Stimulated activated naive B cell treated with anti-CD40 and anti-IgM and Interleukin-4, amounts not matched to agents 10 μg/mL and 1 μg/mL and 100 μg/mL, for 72 hours (primary cell): Measurements from ENCODE around the gene ZNF76.
"Not testable (repeated sequence)": the region's sequence is repeated elsewhere in the genome, so short reads cannot be mapped to it uniquely, and the experiment has no call there.

ENCODE experiments used
- ATAC-seq, 2 donors: fragments of 150-1000 bp; cut with Tn5 transposase; replicated peaks; 2 replicates each; pipeline ENCODE4 v1.10.0; 2021; ENCODE audit warnings: moderate library complexity in 1 of 2
- DNase-seq: peaks from one replicate; pipeline ENCODE4 v3.0.0; 2021
- H3K27ac Mint-ChIP-seq: one replicate; pipeline ENCODE4 v1.8.0; 2022; ENCODE audit warnings: mild to moderate bottlenecking, mixed read lengths
- H3K27me3 Mint-ChIP-seq, 2 donors: one replicate each; pipeline ENCODE4 v1.8.0; 2022; ENCODE audit warnings: mixed read lengths in 2 of 2
- H3K36me3 Mint-ChIP-seq, 2 donors: one replicate each; pipeline ENCODE4 v1.8.0; 2022; ENCODE audit warnings: mixed read lengths in 2 of 2, mild to moderate bottlenecking in 1 of 2
- H3K4me1 Mint-ChIP-seq, 2 donors: one replicate each; pipeline ENCODE4 v1.8.0; 2022; ENCODE audit warnings: mixed read lengths in 2 of 2, mild to moderate bottlenecking in 1 of 2
- H3K4me3 Mint-ChIP-seq, 2 donors: one replicate each; pipeline ENCODE4 v1.8.0; 2022; ENCODE audit warnings: mild to moderate bottlenecking in 2 of 2, mixed read lengths in 2 of 2, moderate library complexity in 1 of 2
- H3K9me3 Mint-ChIP-seq, 2 donors: one replicate each; pipeline ENCODE4 v1.8.0; 2022; ENCODE audit warnings: mixed read lengths in 2 of 2, mild to moderate bottlenecking in 1 of 2

Gene ZNF76

GRCh38 chr6:35310265-35310831 is 50.8 kb downstream of the ZNF76 start:
- Mint-ChIP-seq H3K4me3 (peak overlapping the region in 1 of 2 donors; percentile 5), H3K27ac (peak overlapping the region; percentile 88), H3K4me1 (peaks cover 51 to 75% of the 10 kb centered on the region in 2 donors), H3K27me3 (no peaks in the 10 kb centered on the region), H3K36me3 (peaks cover 33 to 64% of the 10 kb centered on the region in 2 donors), H3K9me3 (no peaks in the 10 kb centered on the region)
- ATAC-seq: peak; percentile 63 to 70
- no peak for DNase-seq

- Mint-ChIP-seq H3K4me1 (peaks cover 51 to 75% of the 10 kb centered on the region in 2 donors), H3K27me3 (no peaks in the 10 kb centered on the region), H3K9me3 (no peaks in the 10 kb centered on the region), H3K4me3 (peak overlapping the region; percentile 46 to 77), H3K36me3 (peaks cover 36 to 69% of the 10 kb centered on the region in 2 donors), H3K27ac (peak overlapping the region; percentile 96)
- peak; percentile 67 to 74 for ATAC-seq
- no peak for DNase-seq
These were observed 52.0 kb downstream of the ZNF76 start for GRCh38 chr6:35311390-35312075.

GRCh38 chr6:35312076-35312800 is 52.7 kb downstream of the ZNF76 start:
- H3K36me3 Mint-ChIP-seq: peaks cover 34 to 69% of the 10 kb centered on the region in 2 donors

GRCh38 chr6:35312807-35313206 is 53.3 kb downstream of the ZNF76 start:
- H3K36me3 Mint-ChIP-seq: peaks cover 38 to 73% of the 10 kb centered on the region in 2 donors

More at GRCh38 chr6:35312076-35312800, 52.7 kb downstream of the ZNF76 start:
- Mint-ChIP-seq H3K27ac (peak overlapping the region; percentile 96), H3K9me3 (no peaks in the 10 kb centered on the region), H3K27me3 (no peaks in the 10 kb centered on the region), H3K4me3 (peak overlapping the region; percentile 46 to 77), H3K4me1 (peaks cover 53 to 68% of the 10 kb centered on the region in 2 donors)
- ATAC-seq: no peak
- no peak for DNase-seq

GRCh38 chr6:35317483-35318195 is 58.1 kb downstream of the ZNF76 start:
- Mint-ChIP-seq H3K27me3 (no peaks in the 10 kb centered on the region), H3K27ac (no peak overlapping the region), H3K9me3 (no peaks in the 10 kb centered on the region), H3K36me3 (peaks cover 50 to 71% of the 10 kb centered on the region in 2 donors), H3K4me1 (peaks cover 15 to 22% of the 10 kb centered on the region in 2 donors), H3K4me3 (no peak overlapping the region)
- ATAC-seq (no peak), DNase-seq (no peak)

More at GRCh38 chr6:35312807-35313206, 53.3 kb downstream of the ZNF76 start:
- Mint-ChIP-seq H3K27ac (peak overlapping the region; percentile 17), H3K27me3 (no peaks in the 10 kb centered on the region), H3K9me3 (no peaks in the 10 kb centered on the region), H3K4me3 (no peak overlapping the region), H3K4me1 (peaks cover 51 to 62% of the 10 kb centered on the region in 2 donors)
- DNase-seq: no peak
- ATAC-seq: no peak

- DNase-seq: no peak
- ATAC-seq: no peak
- Mint-ChIP-seq H3K9me3 (no peaks in the 10 kb centered on the region), H3K4me3 (no peak overlapping the region), H3K4me1 (peaks cover 9 to 15% of the 10 kb centered on the region in 2 donors), H3K27ac (no peak overlapping the region), H3K27me3 (no peaks in the 10 kb centered on the region), H3K36me3 (peaks cover 50 to 66% of the 10 kb centered on the region in 2 donors)
These were observed 58.9 kb downstream of the ZNF76 start for GRCh38 chr6:35318196-35319171.

GRCh38 chr6:35319346-35320030 is 60.0 kb downstream of the ZNF76 start:
- H3K27me3 Mint-ChIP-seq: no peaks in the 10 kb centered on the region
- no peak overlapping the region for H3K4me3 Mint-ChIP-seq
- DNase-seq: no peak
- H3K4me1 Mint-ChIP-seq: peaks cover 6 to 7% of the 10 kb centered on the region in 2 donors
- ATAC-seq: no peak
- H3K36me3 Mint-ChIP-seq: peaks cover 47 to 59% of the 10 kb centered on the region in 2 donors
- no peaks in the 10 kb centered on the region for H3K9me3 Mint-ChIP-seq
- no peak overlapping the region for H3K27ac Mint-ChIP-seq

GRCh38 chr6:35320031-35320410 is 60.5 kb downstream of the ZNF76 start:
- no peak for DNase-seq
- H3K4me1 Mint-ChIP-seq: peaks cover under 1 to 6% of the 10 kb centered on the region in 2 donors
- no peaks in the 10 kb centered on the region for H3K9me3 Mint-ChIP-seq
- H3K36me3 Mint-ChIP-seq: peaks cover 50 to 57% of the 10 kb centered on the region in 2 donors
- no peaks in the 10 kb centered on the region for H3K27me3 Mint-ChIP-seq
- no peak for ATAC-seq
- no peak overlapping the region for H3K4me3 Mint-ChIP-seq
- peak overlapping the region; percentile 67 for H3K27ac Mint-ChIP-seq

- Mint-ChIP-seq H3K27me3 (no peaks in the 10 kb centered on the region), H3K27ac (peak overlapping the region; percentile 47), H3K36me3 (peaks cover 49 to 54% of the 10 kb centered on the region in 2 donors)
These were observed 61.6 kb downstream of the ZNF76 start for GRCh38 chr6:35321091-35321490.

GRCh38 chr6:35327349-35328027 is 68.0 kb downstream of the ZNF76 start:
- H3K4me3 Mint-ChIP-seq: no peak overlapping the region
- H3K36me3 Mint-ChIP-seq: peaks cover 12 to 17% of the 10 kb centered on the region in 2 donors
- no peaks in the 10 kb centered on the region for H3K27me3 Mint-ChIP-seq
- DNase-seq: peak; percentile 55
- peaks cover 0 to 2% of the 10 kb centered on the region in 2 donors for H3K9me3 Mint-ChIP-seq
- peak overlapping the region; percentile 91 for H3K27ac Mint-ChIP-seq
- peak; percentile 95 to 98 for ATAC-seq
- peaks cover 5 to 16% of the 10 kb centered on the region in 2 donors for H3K4me1 Mint-ChIP-seq

More at GRCh38 chr6:35321091-35321490, 61.6 kb downstream of the ZNF76 start:
- no peak overlapping the region for H3K4me3 Mint-ChIP-seq
- ATAC-seq: no peak
- no peak for DNase-seq
- H3K4me1 Mint-ChIP-seq: peaks cover 0 to 6% of the 10 kb centered on the region in 2 donors
- no peaks in the 10 kb centered on the region for H3K9me3 Mint-ChIP-seq

- peaks cover 13 to 14% of the 10 kb centered on the region in 2 donors for H3K36me3 Mint-ChIP-seq
- peaks cover 5 to 16% of the 10 kb centered on the region in 2 donors for H3K4me1 Mint-ChIP-seq
- no peak overlapping the region for H3K27ac Mint-ChIP-seq
- DNase-seq: no peak
- no peaks in the 10 kb centered on the region for H3K27me3 Mint-ChIP-seq
- H3K4me3 Mint-ChIP-seq: no peak overlapping the region
- H3K9me3 Mint-ChIP-seq: peaks cover 0 to 2% of the 10 kb centered on the region in 2 donors
- no peak for ATAC-seq
These were observed 68.7 kb downstream of the ZNF76 start for GRCh38 chr6:35328108-35328723.

GRCh38 chr6:35328965-35329364 is 69.4 kb downstream of the ZNF76 start:
- DNase-seq, H3K4me3 Mint-ChIP-seq, ATAC-seq, H3K9me3 Mint-ChIP-seq, H3K27me3 Mint-ChIP-seq, H3K27ac Mint-ChIP-seq: not testable (repeated sequence)
- Mint-ChIP-seq H3K4me1 (peaks cover 5 to 16% of the 10 kb centered on the region in 2 donors), H3K36me3 (peaks cover 14 to 16% of the 10 kb centered on the region in 2 donors)
